ENCODE measurements around the gene NOL8. TPM values are rescaled to one million over a fixed set of nuclear protein-coding genes. Genes with fewer than 3 reads are reported as not detected.

Gene NOL8
- total and polyA plus RNA-seq, 2 experiments from 2014 or later, result 26.0 to 42.7 TPM

GRCh38 chr9:92359394-92359995 lies 34.3 kb upstream of the NOL8 start:
- Histone ChIP-seq H3K4me3 (no peak overlapping the region), H3K27ac (ENCODE audit: low read depth) (no peak overlapping the region), H3K4me1 (ENCODE audit: insufficient read depth) (no peaks in the 10 kb centered on the region), H3K79me2 (replicated peaks; ENCODE audit: insufficient read depth) (no peaks in the 10 kb centered on the region), H3K36me3 (ENCODE audit: insufficient read depth) (no peaks in the 10 kb centered on the region; the same call in 1 of the 2 replicates), H3K27me3 (ENCODE audit: insufficient read depth) (no peaks in the 10 kb centered on the region), H4K20me1 (replicated peaks; ENCODE audit: insufficient read depth) (no peaks in the 10 kb centered on the region), H3K9me2 (ENCODE audit: insufficient read depth) (no peaks in the 10 kb centered on the region; the same call in 1 of the 2 replicates), H3F3A (replicated peaks; ENCODE audit: low read depth) (no peaks in the 10 kb centered on the region), H3K4me2 (no peak overlapping the region), H2AFZ (no peak overlapping the region)
- Mint-ChIP-seq H3K4me1 (no peaks in the 10 kb centered on the region), H3K27ac (no peak overlapping the region), H3K27me3 (ENCODE audit: insufficient read depth, low read depth, poor library complexity) (no peaks in the 10 kb centered on the region), H3K4me3 (no peak overlapping the region), H3K36me3 (ENCODE audit: low read depth) (peaks cover 30% of the 10 kb centered on the region), H3K9me3 (peaks cover 19% of the 10 kb centered on the region)
- no peak for TF ChIP-seq NANOG (IDR thresholded peaks at IDR 0.05; ENCODE audit: borderline replicate concordance)
- TF ChIP-seq CREB1 (CRISPR knock-in tag; IDR thresholded peaks at IDR 0.05; ENCODE audit: low read depth), result no peak
- TF ChIP-seq EZH2phosphoT487 (IDR thresholded peaks at IDR 0.05; ENCODE audit: unreplicated experiment), result no peak
- TF ChIP-seq ZNF331 (CRISPR knock-in tag; IDR thresholded peaks at IDR 0.05; ENCODE audit: low read depth), result no peak
- no peak for TF ChIP-seq STAT1 (IDR thresholded peaks at IDR 0.05; ENCODE audit: unreplicated experiment)
- no peak for ATAC-seq
- no peak for DNase-seq (ENCODE audit: low spot score)

GRCh38 chr9:92353051-92353450 lies 27.9 kb upstream of the NOL8 start:
- no peaks in the 10 kb centered on the region for H3K4me1 ChIP-seq (ENCODE audit: insufficient read depth)
- no peak overlapping the region for H3K4me2 ChIP-seq
- H3K27me3 ChIP-seq (ENCODE audit: insufficient read depth), result no peaks in the 10 kb centered on the region
- H3K27ac ChIP-seq (ENCODE audit: low read depth), result no peak overlapping the region
- no peak for ATAC-seq
- Mint-ChIP-seq H3K4me3 (no peak overlapping the region), H3K27ac (no peak overlapping the region), H3K9me3 (peaks cover 19% of the 10 kb centered on the region), H3K36me3 (ENCODE audit: low read depth) (peaks cover 44% of the 10 kb centered on the region), H3K4me1 (no peaks in the 10 kb centered on the region), H3K27me3 (ENCODE audit: insufficient read depth, low read depth, poor library complexity) (no peaks in the 10 kb centered on the region)
- no peaks in the 10 kb centered on the region for H3K9me2 ChIP-seq (ENCODE audit: insufficient read depth)
- no peaks in the 10 kb centered on the region; the same call in 1 of the 2 replicates for H3K36me3 ChIP-seq (ENCODE audit: insufficient read depth)
- no peak for TF ChIP-seq JUNB (IDR thresholded peaks at IDR 0.05; ENCODE audit: unreplicated experiment)
- TF ChIP-seq ZNF331 (CRISPR knock-in tag; IDR thresholded peaks at IDR 0.05; ENCODE audit: low read depth), result no peak
- no peak for TF ChIP-seq STAT1 (IDR thresholded peaks at IDR 0.05; ENCODE audit: unreplicated experiment)
- no peak overlapping the region for H3K4me3 ChIP-seq
- H2AFZ ChIP-seq, result no peak overlapping the region
- no peaks in the 10 kb centered on the region for H4K20me1 ChIP-seq (replicated peaks; ENCODE audit: insufficient read depth)
- no peak for DNase-seq (ENCODE audit: low spot score)
- H3F3A ChIP-seq (replicated peaks; ENCODE audit: low read depth), result no peaks in the 10 kb centered on the region
- H3K79me2 ChIP-seq (replicated peaks; ENCODE audit: insufficient read depth), result no peaks in the 10 kb centered on the region

- DNase-seq (ENCODE audit: low spot score) (no peak), ATAC-seq (no peak)
- H3K27ac ChIP-seq (ENCODE audit: low read depth), result no peak overlapping the region
- H3K36me3 ChIP-seq (ENCODE audit: insufficient read depth), result no peaks in the 10 kb centered on the region
- H3K4me1 ChIP-seq (ENCODE audit: insufficient read depth), result no peaks in the 10 kb centered on the region
- no peaks in the 10 kb centered on the region for H4K20me1 ChIP-seq (replicated peaks; ENCODE audit: insufficient read depth)
- H3K79me2 ChIP-seq (replicated peaks; ENCODE audit: insufficient read depth), result no peaks in the 10 kb centered on the region
- H3K4me1 Mint-ChIP-seq, result no peaks in the 10 kb centered on the region
- no peak overlapping the region for H3K27ac Mint-ChIP-seq
- H2AFZ ChIP-seq, result no peak overlapping the region
- H3K9me2 ChIP-seq (ENCODE audit: insufficient read depth), result no peaks in the 10 kb centered on the region
- no peaks in the 10 kb centered on the region for H3F3A ChIP-seq (replicated peaks; ENCODE audit: low read depth)
- no peaks in the 10 kb centered on the region for H3K27me3 Mint-ChIP-seq (ENCODE audit: insufficient read depth, low read depth, poor library complexity)
- no peak overlapping the region for H3K4me3 ChIP-seq
- H3K36me3 Mint-ChIP-seq (ENCODE audit: low read depth), result peaks cover 29% of the 10 kb centered on the region
- H3K9me3 Mint-ChIP-seq, result peaks cover 4% of the 10 kb centered on the region; the same call in 2 of the 3 replicates
- no peaks in the 10 kb centered on the region for H3K27me3 ChIP-seq (ENCODE audit: insufficient read depth)
- no peak overlapping the region for H3K4me3 Mint-ChIP-seq
- H3K4me2 ChIP-seq, result no peak overlapping the region
- no peak for TF ChIP-seq EZH2 (IDR thresholded peaks at IDR 0.05; ENCODE audit: low read depth, unreplicated experiment)
- no peak for TF ChIP-seq ZNF114 (CRISPR knock-in tag; IDR thresholded peaks at IDR 0.05)
- no peak for TF ChIP-seq CREB1 (CRISPR knock-in tag; IDR thresholded peaks at IDR 0.05; ENCODE audit: low read depth)
- TF ChIP-seq ZNF462 (CRISPR knock-in tag; IDR thresholded peaks at IDR 0.05), result no peak
- TF ChIP-seq POLR2AphosphoS5 (IDR thresholded peaks at IDR 0.05; ENCODE audit: low read depth), result no peak
Measured at GRCh38 chr9:92350740-92351133, 25.6 kb upstream of the NOL8 start.

All from GM23338 (cell line).